Osteocyte (in vitro differentiated cells): ENCODE results near the gene TMPRSS15. TPM values are rescaled to one million over a fixed set of nuclear protein-coding genes. Genes with fewer than 3 reads are reported as not detected.

Experiments used
- DNase-seq: peaks from one replicate; pipeline ENCODE4 v3.0.0; 2021; ENCODE audit warnings: mixed read lengths; ENCODE audit not compliant: unreplicated experiment; ENCODE audit errors: extremely low spot score
- H3K27ac Mint-ChIP-seq: one replicate; pipeline ENCODE4 v1.8.0; 2021; ENCODE audit warnings: mild to moderate bottlenecking, mixed read lengths; ENCODE audit not compliant: unreplicated experiment
- H3K27me3 Mint-ChIP-seq: one replicate; pipeline ENCODE4 v1.8.0; 2021; ENCODE audit warnings: mixed read lengths; ENCODE audit not compliant: unreplicated experiment
- H3K36me3 Mint-ChIP-seq: one replicate; pipeline ENCODE4 v1.8.0; 2021; ENCODE audit warnings: mixed read lengths; ENCODE audit not compliant: unreplicated experiment
- H3K4me1 Mint-ChIP-seq: one replicate; pipeline ENCODE4 v1.8.0; 2021; ENCODE audit warnings: mixed read lengths; ENCODE audit not compliant: unreplicated experiment
- H3K4me3 Mint-ChIP-seq: one replicate; pipeline ENCODE4 v1.8.0; 2021; ENCODE audit warnings: mild to moderate bottlenecking, moderate library complexity, mixed read lengths; ENCODE audit not compliant: unreplicated experiment
- H3K9me3 Mint-ChIP-seq: one replicate; pipeline ENCODE4 v1.8.0; 2021; ENCODE audit warnings: mixed read lengths; ENCODE audit not compliant: unreplicated experiment
- CTCF ChIP-seq: fragments of 200-600 bp; sonication (generic); IDR thresholded peaks from 2 replicates; pipeline ENCODE4 v1.5.0; 2021; ENCODE audit warnings: antibody characterized with exemption, mild to moderate bottlenecking, moderate library complexity
- total RNA-seq: library from RNA; stranded (reverse); gene quantifications from 2 replicates; pipeline ENCODE4 v1.2.1, GENCODE V29; 2021

The TMPRSS15 gene
- total RNA-seq, 1 donor from 2014 or later: 1.3 TPM

- Mint-ChIP-seq H3K36me3 (no peaks in the 10 kb centered on the region), H3K27ac (no peak overlapping the region), H3K4me1 (no peaks in the 10 kb centered on the region), H3K27me3 (peaks cover 3% of the 10 kb centered on the region), H3K9me3 (peaks cover 3% of the 10 kb centered on the region), H3K4me3 (no peak overlapping the region)
- TF ChIP-seq CTCF: no peak
- DNase-seq: no peak
Observed at GRCh38 chr21:18334066-18334465, 69.5 kb downstream of the TMPRSS15 start.

GRCh38 chr21:18318156-18318555, 85.4 kb downstream of the TMPRSS15 start:
- Mint-ChIP-seq H3K36me3 (no peaks in the 10 kb centered on the region), H3K4me1 (no peaks in the 10 kb centered on the region), H3K4me3 (no peak overlapping the region), H3K9me3 (peaks cover 3% of the 10 kb centered on the region), H3K27ac (no peak overlapping the region), H3K27me3 (no peaks in the 10 kb centered on the region)
- no peak for TF ChIP-seq CTCF
- DNase-seq: no peak

GRCh38 chr21:18298228-18298627, 105.4 kb downstream of the TMPRSS15 start:
- H3K4me3 Mint-ChIP-seq: no peak overlapping the region

GRCh38 chr21:18294100-18294499, 109.5 kb downstream of the TMPRSS15 start:
- TF ChIP-seq CTCF: no peak

More at GRCh38 chr21:18298228-18298627, 105.4 kb downstream of the TMPRSS15 start:
- TF ChIP-seq CTCF: no peak
- Mint-ChIP-seq H3K4me1 (no peaks in the 10 kb centered on the region), H3K9me3 (no peaks in the 10 kb centered on the region), H3K27me3 (peaks cover 6% of the 10 kb centered on the region), H3K27ac (no peak overlapping the region), H3K36me3 (no peaks in the 10 kb centered on the region)
- DNase-seq: no peak

GRCh38 chr21:18289876-18290275, 113.7 kb downstream of the TMPRSS15 start:
- no peak for TF ChIP-seq CTCF
- peaks cover 19% of the 10 kb centered on the region for H3K27me3 Mint-ChIP-seq
- H3K9me3 Mint-ChIP-seq: no peaks in the 10 kb centered on the region
- DNase-seq: no peak
- H3K27ac Mint-ChIP-seq: no peak overlapping the region
- no peaks in the 10 kb centered on the region for H3K4me1 Mint-ChIP-seq
- no peak overlapping the region for H3K4me3 Mint-ChIP-seq
- H3K36me3 Mint-ChIP-seq: no peaks in the 10 kb centered on the region

More at GRCh38 chr21:18294100-18294499, 109.5 kb downstream of the TMPRSS15 start:
- no peak overlapping the region for H3K27ac Mint-ChIP-seq
- H3K27me3 Mint-ChIP-seq: peaks cover 18% of the 10 kb centered on the region
- DNase-seq: no peak
- H3K4me3 Mint-ChIP-seq: no peak overlapping the region
- H3K9me3 Mint-ChIP-seq: no peaks in the 10 kb centered on the region
- no peaks in the 10 kb centered on the region for H3K4me1 Mint-ChIP-seq
- no peaks in the 10 kb centered on the region for H3K36me3 Mint-ChIP-seq
